Embryonic facial prominence (tissue), 1 donor: ENCODE data around the gene NMB.
A peak's percentile ranks its signal among the peaks of the same experiment; 100 is the strongest.
"Not testable (repeated sequence)": the region's sequence is repeated elsewhere in the genome, so short reads cannot be mapped to it uniquely, and the experiment has no call there.

Source experiments
- DNase-seq: peaks from one replicate; pipeline ENCODE4 v3.0.0-alpha.2; 2016; ENCODE audit errors: extremely low spot score

The NMB gene, protein sequence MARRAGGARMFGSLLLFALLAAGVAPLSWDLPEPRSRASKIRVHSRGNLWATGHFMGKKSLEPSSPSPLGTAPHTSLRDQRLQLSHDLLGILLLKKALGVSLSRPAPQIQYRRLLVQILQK

GRCh38 chr15:84658080-84658787, at the start of gene NMB:
Gene NMB (minus strand): TSS chr15:84658199. CDS start chr15:84658152, 47 bp downstream.
- no peak for DNase-seq

- DNase-seq, result no peak
Measured at GRCh38 chr15:84703808-84704207, 45.8 kb upstream of the NMB start.

GRCh38 chr15:84702961-84703482, 45.0 kb upstream of the NMB start:
- no peak for DNase-seq

DNA sequence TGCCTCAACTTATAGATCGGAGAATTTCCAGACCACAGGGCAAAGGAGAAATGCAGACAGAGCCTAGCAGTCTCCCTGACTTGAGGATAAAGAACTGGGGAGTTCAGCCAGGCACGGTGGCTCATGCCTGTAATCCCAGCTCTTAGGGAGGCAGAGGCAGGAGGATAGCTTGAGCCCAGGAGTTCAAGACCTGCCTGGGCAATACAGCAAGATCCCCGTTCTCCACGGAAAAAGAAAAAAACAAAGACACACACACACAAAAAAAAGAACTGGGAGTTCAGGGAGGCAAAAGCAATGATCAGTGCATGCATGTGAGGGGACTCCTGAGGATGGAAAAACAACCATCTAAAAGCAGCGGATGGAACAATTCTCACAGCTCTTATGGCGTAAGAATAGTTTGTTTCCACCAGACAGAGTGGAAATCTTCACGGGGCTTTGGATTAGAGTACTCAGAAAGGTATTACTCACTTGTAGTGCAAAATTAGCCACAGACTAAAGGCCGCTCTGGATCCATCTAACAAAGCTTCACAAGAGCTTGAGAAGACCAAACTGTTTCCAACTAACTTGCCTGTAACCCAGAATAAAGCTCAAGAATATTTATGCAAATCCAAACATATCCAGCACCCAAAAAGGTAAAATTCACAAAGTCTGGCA, 41.7 kb upstream of the NMB start:
- DNase-seq, result no peak

DNA sequence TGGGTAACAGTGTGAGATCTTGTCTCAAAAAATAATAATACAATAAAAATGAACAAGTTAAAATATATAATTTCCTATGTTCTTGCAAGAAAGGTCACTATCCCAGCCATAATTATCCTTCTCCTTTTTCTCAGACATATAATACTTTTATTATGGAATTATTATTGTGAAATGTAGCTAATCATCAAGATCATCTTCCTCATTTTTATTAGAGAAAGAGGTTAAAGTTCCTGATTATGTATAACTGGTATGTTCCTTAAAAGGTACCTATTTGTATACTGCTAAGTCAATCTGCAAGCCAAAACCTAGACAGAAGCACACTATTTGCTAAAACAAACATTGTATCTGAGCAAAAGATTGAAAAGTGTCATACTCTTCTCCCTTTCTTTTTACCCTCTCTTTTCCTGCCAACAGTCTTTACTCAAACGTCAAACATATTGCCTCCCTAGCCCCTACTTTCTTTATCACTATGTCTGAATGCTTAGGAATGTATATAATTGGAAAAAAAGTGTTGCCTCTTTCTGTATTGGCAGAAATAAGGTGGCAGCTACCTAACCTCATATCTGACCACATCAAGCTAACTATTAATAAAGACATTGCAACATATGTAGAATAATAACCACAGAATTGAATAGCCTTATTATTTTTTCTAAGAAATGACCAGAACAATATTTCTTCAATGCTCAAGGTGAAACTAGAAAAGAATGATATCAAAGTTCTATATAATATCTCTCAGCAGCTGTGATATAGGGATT, 39.4 kb upstream of the NMB start:
- no peak for DNase-seq

- DNase-seq, result no peak
Measured at GRCh38 chr15:84696757-84697156, 38.8 kb upstream of the NMB start.

DNA sequence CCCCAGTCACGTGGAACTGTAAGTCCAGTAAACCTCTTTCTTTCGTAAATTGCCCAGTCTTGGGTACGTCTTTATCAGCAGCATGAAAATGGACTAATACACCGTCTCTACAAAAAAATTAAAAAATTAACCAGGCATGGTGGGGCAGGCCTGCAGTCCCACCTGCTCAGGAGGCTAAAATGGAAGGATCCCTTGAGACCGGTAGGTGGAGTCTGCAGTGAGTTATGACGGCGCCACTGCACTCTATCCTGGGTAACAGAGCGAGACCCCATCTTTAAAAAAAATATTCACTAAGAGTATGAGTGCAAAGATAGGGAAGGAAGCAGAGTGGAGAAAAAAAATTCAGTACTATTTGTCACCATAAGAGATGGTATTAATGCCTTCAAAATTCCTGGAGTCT, 32.3 kb upstream of the NMB start:
- DNase-seq, result no peak

GRCh38 chr15:84689858-84690257, 31.9 kb upstream of the NMB start:
- DNase-seq, result no peak

- DNase-seq, result not testable (repeated sequence)
Measured at GRCh38 chr15:84686446-84686845, 28.4 kb upstream of the NMB start.

DNA sequence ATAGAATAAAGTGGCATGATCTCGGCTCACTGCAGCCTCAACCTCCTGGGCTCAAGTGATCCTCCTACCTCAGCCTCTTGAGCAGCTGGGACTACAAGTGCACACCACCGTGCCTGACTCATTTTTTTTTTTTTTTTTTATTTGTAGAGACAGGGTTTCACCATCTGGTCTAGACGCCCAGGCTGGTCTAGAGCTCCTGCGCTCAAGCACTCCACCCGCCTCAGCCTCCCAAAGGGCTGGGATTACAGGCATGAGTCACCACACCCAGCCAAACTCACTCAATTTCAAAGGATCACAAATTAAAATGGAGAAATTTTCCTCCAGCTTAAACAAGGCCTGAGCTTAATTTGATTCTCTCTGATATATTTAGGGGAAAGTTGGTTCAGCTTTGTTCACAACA, 27.3 kb upstream of the NMB start:
- no peak for DNase-seq

DNA sequence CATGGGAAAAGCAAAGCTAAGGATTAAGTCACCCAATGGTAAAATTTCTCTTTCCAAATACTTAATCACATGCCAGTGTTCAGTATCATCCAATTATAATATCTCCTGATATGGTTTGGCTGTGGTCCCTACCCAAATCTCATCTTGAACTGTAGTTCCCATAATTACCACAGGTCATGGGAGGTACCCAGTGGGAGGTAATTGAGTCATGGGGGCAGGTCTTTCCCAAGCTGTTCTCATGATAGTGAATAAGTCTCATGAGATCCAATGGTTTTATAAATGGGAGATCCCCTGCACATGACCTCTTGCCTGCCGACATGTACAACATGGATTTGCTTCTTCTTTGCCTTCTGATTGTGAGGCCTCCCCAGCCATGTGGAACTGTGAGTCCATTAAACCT, 26.1 kb upstream of the NMB start:
- DNase-seq, result no peak

DNA sequence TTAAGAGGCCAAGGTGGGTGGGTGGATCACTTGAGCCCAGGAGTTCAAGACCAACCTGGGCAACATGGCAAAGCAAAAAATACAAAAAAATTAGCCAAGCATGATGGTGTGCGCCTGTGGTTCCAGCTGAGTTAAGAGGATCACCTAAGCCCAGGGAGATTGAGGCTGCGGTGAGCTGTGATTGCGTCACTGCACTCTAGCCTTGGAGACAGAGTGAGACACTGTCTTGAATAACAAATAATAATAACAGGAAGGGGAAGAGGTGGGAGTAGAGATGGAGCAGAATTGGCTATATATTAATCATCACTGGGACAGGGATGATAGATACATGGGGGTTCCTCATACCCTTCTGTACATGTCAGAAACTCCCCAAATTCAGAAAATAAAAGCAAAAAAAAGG, 23.8 kb upstream of the NMB start:
- no peak for DNase-seq

DNA sequence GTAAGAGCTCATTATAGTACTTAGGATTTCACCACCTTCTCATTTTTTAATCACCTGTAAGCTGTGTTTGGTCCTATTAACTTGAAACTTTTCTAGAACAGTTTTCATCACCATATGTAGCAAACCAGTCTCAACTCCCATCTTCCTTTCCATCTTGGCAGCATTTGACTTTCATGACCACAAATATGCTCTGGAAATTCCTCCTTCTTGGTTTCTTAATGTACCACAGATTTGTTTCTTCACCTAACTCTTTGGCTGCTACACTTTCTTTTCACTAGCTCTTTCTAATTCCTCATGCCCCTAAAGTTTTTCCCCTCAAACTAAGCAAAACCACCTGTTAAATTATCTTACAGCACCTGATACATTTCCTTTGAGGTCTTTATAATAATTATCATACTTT, 13.2 kb upstream of the NMB start:
- peak; percentile 37 for DNase-seq

DNA sequence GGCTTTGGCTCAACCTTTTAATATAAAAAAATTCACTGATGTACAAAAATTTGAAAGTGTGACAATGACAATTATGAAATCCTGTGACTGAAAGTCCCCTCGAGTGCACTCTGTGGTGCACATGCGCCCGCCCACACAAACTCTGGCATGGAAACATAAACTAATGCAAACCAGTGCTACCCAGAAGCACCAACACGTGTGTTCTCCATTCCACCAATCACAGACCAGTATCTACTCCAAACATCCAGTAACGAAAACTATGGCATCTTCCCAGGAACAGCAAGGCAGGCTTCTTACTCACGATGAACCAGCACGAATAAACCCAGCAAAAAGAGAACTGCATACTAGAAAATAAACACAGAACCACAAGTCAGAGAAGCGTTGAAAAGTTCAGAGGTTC, 11.7 kb upstream of the NMB start:
- DNase-seq, result no peak

DNA sequence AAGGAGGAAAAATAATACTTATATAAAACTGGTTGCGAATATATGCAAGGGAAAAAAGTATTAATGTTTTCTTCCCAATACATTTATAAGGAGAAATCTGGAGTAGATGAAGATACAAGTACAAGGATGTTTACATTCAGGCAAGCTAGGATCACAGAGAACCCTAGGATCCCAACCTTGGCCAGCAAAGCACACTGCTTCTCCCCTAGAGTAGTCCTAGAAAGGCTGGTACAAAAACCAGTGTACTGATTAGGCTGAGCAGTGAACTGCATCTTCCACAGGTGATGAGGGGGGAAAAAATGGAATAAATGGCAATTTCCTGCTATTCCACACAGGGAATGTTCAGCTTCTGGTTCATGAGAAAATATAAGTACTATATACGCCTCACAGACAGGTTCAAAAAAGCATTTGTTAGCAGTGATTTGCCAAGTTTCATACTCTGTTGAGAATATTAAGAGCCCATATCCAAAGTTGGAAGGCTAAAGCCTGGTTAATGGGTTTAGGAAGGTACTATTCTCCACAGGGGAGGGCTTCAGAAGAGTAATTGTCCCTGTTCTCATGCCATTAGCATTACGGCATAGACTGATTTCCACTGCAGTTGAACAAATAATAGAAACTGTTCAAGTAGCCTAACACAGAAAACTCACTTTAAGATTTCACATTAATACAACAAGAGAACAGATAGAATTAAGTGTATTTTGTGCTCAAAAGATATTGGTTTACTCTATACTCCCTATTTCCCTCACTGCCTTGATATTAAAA, 10.4 kb upstream of the NMB start:
- no peak for DNase-seq

- no peak for DNase-seq
Measured at GRCh38 chr15:84666373-84666772, 8.4 kb upstream of the NMB start.

DNA sequence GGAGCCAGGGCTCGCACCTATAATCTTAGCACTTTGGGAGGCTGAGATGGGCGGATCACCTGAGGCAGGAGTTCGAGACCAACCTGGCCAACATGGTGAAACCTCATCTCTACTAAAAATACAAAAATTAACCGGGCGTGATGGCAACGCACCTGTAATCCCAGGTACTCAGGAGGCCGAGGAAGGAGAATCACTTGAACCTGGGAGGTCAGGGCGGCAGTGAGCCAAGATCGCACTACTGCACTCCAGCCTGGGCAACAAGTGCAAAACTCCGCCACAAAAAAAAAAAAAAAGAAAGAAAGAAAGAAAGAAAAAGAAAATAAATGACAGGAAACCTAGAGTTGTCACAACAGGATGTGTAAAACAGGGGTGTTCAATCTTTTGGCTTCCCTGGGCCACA, 3.0 kb upstream of the NMB start:
- no peak for DNase-seq

- no peak for DNase-seq
Measured at GRCh38 chr15:84659904-84660781, 2.1 kb upstream of the NMB start.

DNA sequence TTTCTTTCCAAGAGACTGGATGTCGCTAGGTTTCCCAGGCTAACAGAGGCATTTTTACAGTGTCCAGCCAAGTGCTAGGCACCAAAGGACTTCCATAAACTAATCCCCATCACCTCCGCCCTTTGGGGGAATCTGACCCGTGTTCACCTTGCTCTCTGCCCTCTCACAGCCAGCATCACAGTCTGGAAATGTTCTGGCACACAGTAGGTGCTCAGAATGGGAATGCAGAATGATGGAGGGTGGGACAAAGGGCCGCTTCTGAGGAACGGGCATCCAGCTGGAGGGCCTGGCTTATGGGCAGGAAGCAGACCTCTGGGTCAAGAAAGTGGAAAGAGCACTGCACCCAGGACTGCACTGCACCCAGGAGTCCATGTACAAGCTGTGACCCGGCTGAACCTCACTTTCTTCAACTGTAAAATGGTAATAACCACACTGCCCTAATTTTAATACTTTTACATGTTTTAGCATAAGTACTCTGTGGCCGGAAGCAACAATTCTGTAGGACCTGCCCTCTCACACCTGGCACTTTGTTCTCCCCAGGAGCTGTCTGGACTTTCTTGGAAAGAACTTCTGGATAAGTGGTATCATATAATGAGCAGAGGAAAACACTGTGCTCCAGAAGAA, 901 bp upstream of the NMB start:
- DNase-seq, result no peak

DNA sequence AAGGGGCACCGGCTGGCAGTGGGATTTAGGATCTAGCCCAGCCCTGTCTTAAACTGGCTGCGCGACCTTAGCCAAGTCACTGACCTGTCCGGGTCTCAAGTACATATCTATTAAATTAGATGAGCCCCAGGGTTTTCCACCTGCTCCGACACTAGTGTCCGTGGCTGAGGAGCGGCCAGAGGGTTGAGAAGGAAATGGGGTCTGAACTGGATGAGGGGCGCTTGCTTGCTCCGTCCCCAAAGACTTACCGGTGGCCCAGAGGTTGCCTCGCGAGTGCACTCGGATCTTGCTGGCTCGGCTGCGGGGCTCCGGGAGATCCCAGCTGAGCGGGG, 285 bp downstream of the NMB start:
- DNase-seq, result no peak
